ENCODE results near the gene SERPINI1. TPM values are rescaled to one million over a fixed set of nuclear protein-coding genes. Genes with fewer than 3 reads are reported as not detected.

The SERPINI1 gene
- total and polyA plus RNA-seq, 2 experiments from 2014 or later: 7.3 to 9.8 TPM

GRCh38 chr3:167814441-167814951 lies 79.0 kb downstream of the SERPINI1 start:
- H3K79me2 ChIP-seq (ENCODE audit: insufficient read depth): no peaks in the 10 kb centered on the region
- no peak overlapping the region for H3K9ac ChIP-seq
- TF ChIP-seq EZH2phosphoT487 (IDR thresholded peaks at IDR 0.05; ENCODE audit: insufficient read depth, low read depth) (no peak), EZH2 (IDR thresholded peaks at IDR 0.05; ENCODE audit: insufficient read depth, poor library complexity, severe bottlenecking) (no peak)
- 2 to 4% methylated on average over 4 of the region's 4 CpGs for WGBS, 2 experiments (ENCODE audit: low coverage in 1 of 2, low lambda C conversion rate in 2 of 2, missing lambda C conversion rate in 2 of 2)
- H3K27me3 ChIP-seq (replicated peaks; ENCODE audit: insufficient read depth): no peaks in the 10 kb centered on the region
- no peaks in the 10 kb centered on the region for H3K9me3 ChIP-seq (ENCODE audit: low read depth)
- no peaks in the 10 kb centered on the region for H4K20me1 ChIP-seq (ENCODE audit: insufficient read depth)
- no peak overlapping the region for H3K27ac ChIP-seq
- no peak overlapping the region for H3K4me3 ChIP-seq
- no peaks in the 10 kb centered on the region for H3K36me3 ChIP-seq (ENCODE audit: low read depth)
- H2AFZ ChIP-seq: no peak overlapping the region; the same call in 1 of the 2 replicates
- H3F3A ChIP-seq (ENCODE audit: insufficient read depth): peaks cover 10% of the 10 kb centered on the region; the same call in 1 of the 2 replicates
- H3K9me2 ChIP-seq (ENCODE audit: insufficient read depth): no peaks in the 10 kb centered on the region
- in situ Hi-C loops (cut with MboI): no loop called here
- peak; percentile 75 for DNase-seq
- H3K4me2 ChIP-seq (ENCODE audit: unreplicated experiment): no peak overlapping the region
- peaks cover 21% of the 10 kb centered on the region; the same call in 1 of the 2 replicates for H3K4me1 ChIP-seq (ENCODE audit: insufficient read depth)

- Histone ChIP-seq H3K79me2 (ENCODE audit: insufficient read depth) (no peaks in the 10 kb centered on the region), H3K9ac (no peak overlapping the region), H3K4me3 (no peak overlapping the region), H3K27ac (no peak overlapping the region), H3K9me3 (ENCODE audit: low read depth) (no peaks in the 10 kb centered on the region), H4K20me1 (ENCODE audit: insufficient read depth) (no peaks in the 10 kb centered on the region), H3K27me3 (replicated peaks; ENCODE audit: insufficient read depth) (no peaks in the 10 kb centered on the region), H3K36me3 (ENCODE audit: low read depth) (no peaks in the 10 kb centered on the region), H3F3A (ENCODE audit: insufficient read depth) (peaks cover 10% of the 10 kb centered on the region; the same call in 1 of the 2 replicates), H3K9me2 (ENCODE audit: insufficient read depth) (no peaks in the 10 kb centered on the region), H2AFZ (no peak overlapping the region), H3K4me1 (ENCODE audit: insufficient read depth) (peaks cover 21% of the 10 kb centered on the region; the same call in 1 of the 2 replicates), H3K4me2 (ENCODE audit: unreplicated experiment) (no peak overlapping the region)
- no peak for DNase-seq
- in situ Hi-C loops (cut with MboI): no loop called here
- 69 to 80% methylated on average over 2 of the region's 2 CpGs for WGBS, 2 experiments (ENCODE audit: low coverage in 1 of 2, low lambda C conversion rate in 2 of 2, missing lambda C conversion rate in 2 of 2)
- TF ChIP-seq EZH2phosphoT487 (IDR thresholded peaks at IDR 0.05; ENCODE audit: insufficient read depth, low read depth) (no peak), EZH2 (IDR thresholded peaks at IDR 0.05; ENCODE audit: insufficient read depth, poor library complexity, severe bottlenecking) (no peak)
Measured at GRCh38 chr3:167816953-167817352, 81.4 kb downstream of the SERPINI1 start.

- H4K20me1 ChIP-seq (ENCODE audit: insufficient read depth): no peaks in the 10 kb centered on the region
- no peak for TF ChIP-seq EZH2phosphoT487 (IDR thresholded peaks at IDR 0.05; ENCODE audit: insufficient read depth, low read depth)
- no peak for TF ChIP-seq EZH2 (IDR thresholded peaks at IDR 0.05; ENCODE audit: insufficient read depth, poor library complexity, severe bottlenecking)
- no peak overlapping the region for H3K9ac ChIP-seq
- no peak overlapping the region for H3K4me3 ChIP-seq
- no peaks in the 10 kb centered on the region for H3K36me3 ChIP-seq (ENCODE audit: low read depth)
- no peaks in the 10 kb centered on the region for H3K79me2 ChIP-seq (ENCODE audit: insufficient read depth)
- H3F3A ChIP-seq (ENCODE audit: insufficient read depth): no peaks in the 10 kb centered on the region
- no peak overlapping the region for H2AFZ ChIP-seq
- no peaks in the 10 kb centered on the region for H3K9me3 ChIP-seq (ENCODE audit: low read depth)
- 69 to 75% methylated on average over 12 of the region's 12 CpGs for WGBS, 2 experiments (ENCODE audit: low coverage in 1 of 2, low lambda C conversion rate in 2 of 2, missing lambda C conversion rate in 2 of 2)
- in situ Hi-C loops (cut with MboI): no loop called here
- H3K9me2 ChIP-seq (ENCODE audit: insufficient read depth): no peaks in the 10 kb centered on the region
- H3K27me3 ChIP-seq (replicated peaks; ENCODE audit: insufficient read depth): no peaks in the 10 kb centered on the region
- no peak overlapping the region for H3K4me2 ChIP-seq (ENCODE audit: unreplicated experiment)
- no peak overlapping the region for H3K27ac ChIP-seq
- H3K4me1 ChIP-seq (ENCODE audit: insufficient read depth): 0 out of 2 replicates have a peak, but pooled peaks cover 2% of the 10 kb centered on the region
- no peak for DNase-seq
Measured at GRCh38 chr3:167820102-167820865, 84.8 kb downstream of the SERPINI1 start.

- Histone ChIP-seq H4K20me1 (ENCODE audit: insufficient read depth) (no peaks in the 10 kb centered on the region), H3K4me2 (ENCODE audit: unreplicated experiment) (no peak overlapping the region), H3K4me3 (no peak overlapping the region), H3K9me3 (ENCODE audit: low read depth) (no peaks in the 10 kb centered on the region), H3F3A (ENCODE audit: insufficient read depth) (no peaks in the 10 kb centered on the region), H3K4me1 (ENCODE audit: insufficient read depth) (no peaks in the 10 kb centered on the region), H2AFZ (no peak overlapping the region), H3K79me2 (ENCODE audit: insufficient read depth) (no peaks in the 10 kb centered on the region), H3K9ac (no peak overlapping the region), H3K36me3 (ENCODE audit: low read depth) (no peaks in the 10 kb centered on the region), H3K9me2 (ENCODE audit: insufficient read depth) (no peaks in the 10 kb centered on the region), H3K27ac (no peak overlapping the region), H3K27me3 (replicated peaks; ENCODE audit: insufficient read depth) (no peaks in the 10 kb centered on the region)
- no peak for DNase-seq
- in situ Hi-C loops (cut with MboI): no loop called here
- WGBS, 2 experiments (ENCODE audit: low coverage in 1 of 2, low lambda C conversion rate in 2 of 2, missing lambda C conversion rate in 2 of 2): 76% methylated on average over 12 of the region's 12 CpGs
- TF ChIP-seq EZH2phosphoT487 (IDR thresholded peaks at IDR 0.05; ENCODE audit: insufficient read depth, low read depth): no peak
- no peak for TF ChIP-seq EZH2 (IDR thresholded peaks at IDR 0.05; ENCODE audit: insufficient read depth, poor library complexity, severe bottlenecking)
Measured at GRCh38 chr3:167821248-167821805, 85.8 kb downstream of the SERPINI1 start.

Measured in GM23248 (cell line).